Endothelial cell (in vitro differentiated cells): ENCODE measurements around the gene SLC15A2. TPM values are rescaled to one million over a fixed set of nuclear protein-coding genes. Genes with fewer than 3 reads are reported as not detected.

ENCODE experiments used
- DNase-seq: peaks from one replicate; pipeline ENCODE4 v3.0.0; 2021; ENCODE audit warnings: low spot score
- H3K27ac Mint-ChIP-seq: one replicate; pipeline ENCODE4 v1.8.0; 2021; ENCODE audit warnings: mixed read lengths, inconsistent platforms; ENCODE audit not compliant: unreplicated experiment
- H3K27me3 Mint-ChIP-seq: one replicate; pipeline ENCODE4 v1.8.0; 2021; ENCODE audit warnings: mild to moderate bottlenecking, moderate library complexity, mixed read lengths, inconsistent platforms; ENCODE audit not compliant: unreplicated experiment
- H3K36me3 Mint-ChIP-seq: one replicate; pipeline ENCODE4 v1.8.0; 2021; ENCODE audit warnings: mild to moderate bottlenecking, low read depth, mixed read lengths, inconsistent platforms; ENCODE audit not compliant: unreplicated experiment
- H3K4me1 Mint-ChIP-seq: one replicate; pipeline ENCODE4 v1.8.0; 2021; ENCODE audit warnings: mild to moderate bottlenecking, mixed read lengths, inconsistent platforms; ENCODE audit not compliant: unreplicated experiment
- H3K4me3 Mint-ChIP-seq: one replicate; pipeline ENCODE4 v1.8.0; 2021; ENCODE audit warnings: mild to moderate bottlenecking, mixed read lengths, inconsistent platforms; ENCODE audit not compliant: unreplicated experiment
- H3K9me3 Mint-ChIP-seq: one replicate; pipeline ENCODE4 v1.8.0; 2021; ENCODE audit warnings: mixed read lengths, inconsistent platforms; ENCODE audit not compliant: unreplicated experiment
- total RNA-seq: library from RNA; stranded (reverse); fragmentation: NEBNext Ultra II Directional; extraction: Animal tissue kit (Norgen Biotek cat#: 25700); gene quantifications from one replicate; pipeline ENCODE4 v1.2.1, GENCODE V29; 2021; ENCODE audit not compliant: unreplicated experiment
- TF ChIP-seq, protein P1 (sequence below): fragments of 200-600 bp; sonication (generic); IDR thresholded peaks from one replicate; pipeline ENCODE4 v1.5.0; 2021; ENCODE audit warnings: antibody characterized with exemption; ENCODE audit not compliant: unreplicated experiment

SLC15A2 gene
- total RNA-seq, 1 donor from 2014 or later, result 4.9 TPM

- H3K27me3 Mint-ChIP-seq, result peaks cover 2% of the 10 kb centered on the region
- DNase-seq, result no peak
- TF ChIP-seq, protein P1, sequence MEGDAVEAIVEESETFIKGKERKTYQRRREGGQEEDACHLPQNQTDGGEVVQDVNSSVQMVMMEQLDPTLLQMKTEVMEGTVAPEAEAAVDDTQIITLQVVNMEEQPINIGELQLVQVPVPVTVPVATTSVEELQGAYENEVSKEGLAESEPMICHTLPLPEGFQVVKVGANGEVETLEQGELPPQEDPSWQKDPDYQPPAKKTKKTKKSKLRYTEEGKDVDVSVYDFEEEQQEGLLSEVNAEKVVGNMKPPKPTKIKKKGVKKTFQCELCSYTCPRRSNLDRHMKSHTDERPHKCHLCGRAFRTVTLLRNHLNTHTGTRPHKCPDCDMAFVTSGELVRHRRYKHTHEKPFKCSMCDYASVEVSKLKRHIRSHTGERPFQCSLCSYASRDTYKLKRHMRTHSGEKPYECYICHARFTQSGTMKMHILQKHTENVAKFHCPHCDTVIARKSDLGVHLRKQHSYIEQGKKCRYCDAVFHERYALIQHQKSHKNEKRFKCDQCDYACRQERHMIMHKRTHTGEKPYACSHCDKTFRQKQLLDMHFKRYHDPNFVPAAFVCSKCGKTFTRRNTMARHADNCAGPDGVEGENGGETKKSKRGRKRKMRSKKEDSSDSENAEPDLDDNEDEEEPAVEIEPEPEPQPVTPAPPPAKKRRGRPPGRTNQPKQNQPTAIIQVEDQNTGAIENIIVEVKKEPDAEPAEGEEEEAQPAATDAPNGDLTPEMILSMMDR, result no peak
- H3K27ac Mint-ChIP-seq, result no peak overlapping the region
- no peaks in the 10 kb centered on the region for H3K9me3 Mint-ChIP-seq
- no peak overlapping the region for H3K4me3 Mint-ChIP-seq
- peaks cover under 1% of the 10 kb centered on the region for H3K36me3 Mint-ChIP-seq
- H3K4me1 Mint-ChIP-seq, result no peaks in the 10 kb centered on the region
Measured at GRCh38 chr3:121969631-121970030, 75.4 kb downstream of the SLC15A2 start.

DNA sequence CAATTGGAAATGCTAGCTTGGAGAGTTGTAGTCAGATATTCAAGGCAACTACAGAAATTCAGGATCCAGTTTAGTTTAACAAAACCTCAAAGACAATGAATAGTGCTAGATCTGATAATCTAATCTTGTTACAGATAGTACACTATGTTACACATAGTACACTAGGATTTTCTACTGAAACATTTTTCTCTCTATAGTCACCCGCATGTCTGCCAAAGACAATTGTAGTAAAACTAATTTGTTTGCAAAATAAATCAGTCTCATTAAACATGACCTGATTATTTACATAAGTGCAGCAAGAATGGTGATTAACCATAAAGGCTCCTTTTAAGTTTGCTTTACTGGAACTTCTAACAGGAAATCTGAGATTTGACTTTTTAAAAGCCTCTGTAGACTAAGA lies 75.8 kb downstream of the SLC15A2 start:
- TF ChIP-seq, protein P1, result no peak
- peaks cover 4% of the 10 kb centered on the region for H3K36me3 Mint-ChIP-seq

GRCh38 chr3:121974601-121975111 lies 80.5 kb downstream of the SLC15A2 start:
- TF ChIP-seq, protein P1, result no peak
- Mint-ChIP-seq H3K4me3 (no peak overlapping the region), H3K36me3 (peaks cover 5% of the 10 kb centered on the region), H3K27me3 (peaks cover 2% of the 10 kb centered on the region), H3K9me3 (no peaks in the 10 kb centered on the region), H3K4me1 (peaks cover under 1% of the 10 kb centered on the region), H3K27ac (no peak overlapping the region)
- DNase-seq, result no peak

More for the DNA sequence above, 75.8 kb downstream of the SLC15A2 start:
- DNase-seq, result no peak
- no peaks in the 10 kb centered on the region for H3K4me1 Mint-ChIP-seq
- H3K4me3 Mint-ChIP-seq, result no peak overlapping the region
- H3K27me3 Mint-ChIP-seq, result peaks cover 2% of the 10 kb centered on the region
- H3K27ac Mint-ChIP-seq, result no peak overlapping the region
- no peaks in the 10 kb centered on the region for H3K9me3 Mint-ChIP-seq

GRCh38 chr3:121975702-121976302 lies 81.6 kb downstream of the SLC15A2 start:
- Mint-ChIP-seq H3K27me3 (peaks cover 2% of the 10 kb centered on the region), H3K27ac (no peak overlapping the region), H3K9me3 (no peaks in the 10 kb centered on the region), H3K36me3 (peaks cover 5% of the 10 kb centered on the region), H3K4me1 (peaks cover 5% of the 10 kb centered on the region), H3K4me3 (no peak overlapping the region)
- TF ChIP-seq, protein P1, result no peak
- DNase-seq, result no peak

DNA sequence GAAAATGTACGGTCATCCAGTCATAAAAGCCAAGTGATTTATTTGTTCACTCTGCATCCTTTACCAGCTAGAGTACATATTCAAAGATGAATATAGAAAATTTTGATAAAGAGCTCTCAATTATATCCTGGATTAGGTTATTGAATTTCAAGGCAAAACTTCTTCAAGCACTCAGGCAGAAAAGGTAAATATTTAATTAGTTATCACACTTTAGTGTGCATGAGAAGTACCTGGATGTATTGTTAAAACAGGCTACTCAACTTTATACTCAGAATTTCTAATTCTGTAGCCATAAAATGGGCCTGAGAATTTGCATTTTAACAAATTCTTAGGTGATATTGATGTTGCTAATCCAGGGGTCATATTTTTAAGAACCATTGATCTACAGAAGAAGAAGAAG lies 82.5 kb downstream of the SLC15A2 start:
- H3K27ac Mint-ChIP-seq, result no peak overlapping the region
- H3K4me1 Mint-ChIP-seq, result peaks cover 9% of the 10 kb centered on the region
- DNase-seq, result no peak
- H3K27me3 Mint-ChIP-seq, result peaks cover 2% of the 10 kb centered on the region
- TF ChIP-seq, protein P1, result no peak
- H3K4me3 Mint-ChIP-seq, result no peak overlapping the region
- peaks cover 5% of the 10 kb centered on the region for H3K36me3 Mint-ChIP-seq
- H3K9me3 Mint-ChIP-seq, result no peaks in the 10 kb centered on the region
